ENCODE measurements around the gene SMOC1.

- TF ChIP-seq CTCF (IDR thresholded peaks at IDR 0.05) (no peak), POLR2A (IDR thresholded peaks at IDR 0.05) (no peak), POLR2AphosphoS5 (IDR thresholded peaks at IDR 0.05) (no peak)
These were observed 81.1 kb downstream of the SMOC1 start for GRCh38 chr14:69960296-69960695.

Data from suprapubic skin (tissue), 4 donors.